AG09319 (cell line): ENCODE results near the gene C1orf116.

ENCODE experiments used
- DNase-seq: peaks from one replicate; pipeline ENCODE4 v3.0.0-alpha.2; 2010; ENCODE audit warnings: low read depth; ENCODE audit errors: extremely low read depth
- CTCF ChIP-seq: IDR thresholded peaks from 2 replicates; pipeline ENCODE4 v1.5.1; 2011; ENCODE audit warnings: low read depth, mild to moderate bottlenecking, inconsistent platforms, low read length, moderate library complexity

C1orf116 gene

GRCh38 chr1:207052911-207053769 is 20.6 kb upstream of the C1orf116 start, which contains the start of gene PFKFB2:
PFKFB2 (plus strand) TSS chr1:207053275; CDS start chr1:207054718, 1,443 bp downstream.
- TF ChIP-seq CTCF, result peak; percentile 0; the same call in 1 of the 2 replicates
- DNase-seq, result peak; percentile 67

GRCh38 chr1:207051191-207051943 is 18.8 kb upstream of the C1orf116 start, which contains the start of gene YOD1:
YOD1 (minus strand) TSS chr1:207051208; CDS start chr1:207051030, 178 bp downstream.
- DNase-seq, result no peak
- TF ChIP-seq CTCF, result no peak

GRCh38 chr1:207050480-207051190 is 18.1 kb upstream of the C1orf116 start:
- DNase-seq, result peak; percentile 71
- TF ChIP-seq CTCF, result no peak; the same call in none of the 2 replicates

GRCh38 chr1:207049974-207050391 is 17.4 kb upstream of the C1orf116 start:
- no peak for DNase-seq
- TF ChIP-seq CTCF, result peak; percentile 85

GRCh38 chr1:207049514-207049913 is 17.0 kb upstream of the C1orf116 start:
- no peak for TF ChIP-seq CTCF
- no peak for DNase-seq

GRCh38 chr1:207049054-207049453 is 16.5 kb upstream of the C1orf116 start:
- DNase-seq, result no peak
- no peak for TF ChIP-seq CTCF
